SK-N-SH (cell line): Measurements from ENCODE around the gene PRMT3.

Experiments used
- GABPA ChIP-seq: IDR thresholded peaks from 2 replicates; pipeline ENCODE4 v1.4.0; 2012; ENCODE audit warnings: low read depth, mild to moderate bottlenecking
- NRF1 ChIP-seq: IDR thresholded peaks from 2 replicates; pipeline ENCODE4 v1.6.1; 2012; ENCODE audit warnings: low read depth, mild to moderate bottlenecking, low read length
- YY1 ChIP-seq: IDR thresholded peaks from 2 replicates; pipeline ENCODE4 v1.4.0; 2012; ENCODE audit warnings: low read depth, mild to moderate bottlenecking
- TF ChIP-seq, protein P1 (sequence below): fragments of 200-600 bp; sonication (generic); IDR thresholded peaks from 2 replicates; pipeline ENCODE4 v1.6.1; 2017; ENCODE audit warnings: antibody characterized with exemption, mild to moderate bottlenecking, moderate library complexity
- TF ChIP-seq, protein P2 (sequence below): IDR thresholded peaks from 2 replicates; pipeline ENCODE4 v1.4.0; 2012; ENCODE audit warnings: low read depth
- TF ChIP-seq, protein P3 (sequence below): fragments of 150-350 bp; IDR thresholded peaks from 2 replicates; pipeline ENCODE4 v1.6.1; 2017; ENCODE audit warnings: antibody characterized with exemption, low read length, low read depth, borderline replicate concordance

DNA sequence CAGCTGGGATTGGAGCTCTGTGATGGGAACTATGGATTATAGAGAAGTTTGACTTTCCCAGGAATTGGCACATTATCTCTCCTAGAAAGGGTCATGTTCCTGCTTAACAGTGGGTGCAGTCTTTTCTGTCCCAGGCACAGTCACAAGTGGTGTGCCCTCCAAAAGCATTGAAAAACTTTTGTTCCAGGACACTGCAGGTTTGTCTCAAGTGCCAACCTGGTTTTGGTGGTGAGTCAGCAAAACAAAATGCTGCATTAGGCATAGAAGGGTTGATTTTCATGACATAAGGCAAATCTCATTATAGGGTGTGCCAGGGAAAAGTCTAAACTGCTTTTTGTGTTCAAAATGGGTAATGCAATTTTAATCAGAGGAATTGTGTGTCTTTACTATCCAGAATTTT lies 19.1 kb upstream of the PRMT3 start:
- TF ChIP-seq, protein P1, sequence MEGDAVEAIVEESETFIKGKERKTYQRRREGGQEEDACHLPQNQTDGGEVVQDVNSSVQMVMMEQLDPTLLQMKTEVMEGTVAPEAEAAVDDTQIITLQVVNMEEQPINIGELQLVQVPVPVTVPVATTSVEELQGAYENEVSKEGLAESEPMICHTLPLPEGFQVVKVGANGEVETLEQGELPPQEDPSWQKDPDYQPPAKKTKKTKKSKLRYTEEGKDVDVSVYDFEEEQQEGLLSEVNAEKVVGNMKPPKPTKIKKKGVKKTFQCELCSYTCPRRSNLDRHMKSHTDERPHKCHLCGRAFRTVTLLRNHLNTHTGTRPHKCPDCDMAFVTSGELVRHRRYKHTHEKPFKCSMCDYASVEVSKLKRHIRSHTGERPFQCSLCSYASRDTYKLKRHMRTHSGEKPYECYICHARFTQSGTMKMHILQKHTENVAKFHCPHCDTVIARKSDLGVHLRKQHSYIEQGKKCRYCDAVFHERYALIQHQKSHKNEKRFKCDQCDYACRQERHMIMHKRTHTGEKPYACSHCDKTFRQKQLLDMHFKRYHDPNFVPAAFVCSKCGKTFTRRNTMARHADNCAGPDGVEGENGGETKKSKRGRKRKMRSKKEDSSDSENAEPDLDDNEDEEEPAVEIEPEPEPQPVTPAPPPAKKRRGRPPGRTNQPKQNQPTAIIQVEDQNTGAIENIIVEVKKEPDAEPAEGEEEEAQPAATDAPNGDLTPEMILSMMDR, result no peak
- no peak for TF ChIP-seq GABPA
- TF ChIP-seq, protein P2, sequence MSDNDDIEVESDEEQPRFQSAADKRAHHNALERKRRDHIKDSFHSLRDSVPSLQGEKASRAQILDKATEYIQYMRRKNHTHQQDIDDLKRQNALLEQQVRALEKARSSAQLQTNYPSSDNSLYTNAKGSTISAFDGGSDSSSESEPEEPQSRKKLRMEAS, result no peak
- TF ChIP-seq, protein P3, sequence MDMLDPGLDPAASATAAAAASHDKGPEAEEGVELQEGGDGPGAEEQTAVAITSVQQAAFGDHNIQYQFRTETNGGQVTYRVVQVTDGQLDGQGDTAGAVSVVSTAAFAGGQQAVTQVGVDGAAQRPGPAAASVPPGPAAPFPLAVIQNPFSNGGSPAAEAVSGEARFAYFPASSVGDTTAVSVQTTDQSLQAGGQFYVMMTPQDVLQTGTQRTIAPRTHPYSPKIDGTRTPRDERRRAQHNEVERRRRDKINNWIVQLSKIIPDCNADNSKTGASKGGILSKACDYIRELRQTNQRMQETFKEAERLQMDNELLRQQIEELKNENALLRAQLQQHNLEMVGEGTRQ, result no peak
- no peak for TF ChIP-seq NRF1
- no peak for TF ChIP-seq YY1
